GM21381 (cell line): Measurements from ENCODE around the gene CTSW.

ENCODE experiments used
- ATAC-seq: cut with Tn5 transposase; IDR thresholded peaks from one replicate; pipeline ENCODE4 v1.9.1; 2021; ENCODE audit warnings: mild to moderate bottlenecking, moderate library complexity; ENCODE audit not compliant: unreplicated experiment

The CTSW gene

GRCh38 chr11:65919573-65920371 lies 40.1 kb downstream of the CTSW start:
- peak; percentile 38 for ATAC-seq

DNA sequence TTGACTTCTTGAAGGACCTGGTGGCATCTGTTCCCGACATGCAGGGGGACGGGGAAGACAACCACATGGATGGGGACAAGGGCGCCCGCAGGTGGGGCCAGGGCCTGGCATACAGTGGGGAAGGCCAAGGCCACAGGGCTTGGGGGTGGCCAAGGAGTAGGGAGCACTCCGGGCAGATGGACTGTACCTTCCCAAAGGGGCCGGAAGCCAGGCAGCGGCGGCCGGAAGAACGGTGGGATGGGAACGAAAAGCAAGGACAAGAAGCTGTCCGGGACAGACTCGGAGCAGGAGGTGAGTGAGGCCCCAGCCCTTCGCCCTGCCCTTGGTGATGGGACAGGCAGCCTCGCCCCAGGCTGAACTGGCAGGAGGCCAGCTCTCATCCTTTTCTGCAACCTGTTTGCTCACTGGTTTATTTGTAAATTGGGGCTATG lies 40.8 kb downstream of the CTSW start:
- ATAC-seq: no peak

DNA sequence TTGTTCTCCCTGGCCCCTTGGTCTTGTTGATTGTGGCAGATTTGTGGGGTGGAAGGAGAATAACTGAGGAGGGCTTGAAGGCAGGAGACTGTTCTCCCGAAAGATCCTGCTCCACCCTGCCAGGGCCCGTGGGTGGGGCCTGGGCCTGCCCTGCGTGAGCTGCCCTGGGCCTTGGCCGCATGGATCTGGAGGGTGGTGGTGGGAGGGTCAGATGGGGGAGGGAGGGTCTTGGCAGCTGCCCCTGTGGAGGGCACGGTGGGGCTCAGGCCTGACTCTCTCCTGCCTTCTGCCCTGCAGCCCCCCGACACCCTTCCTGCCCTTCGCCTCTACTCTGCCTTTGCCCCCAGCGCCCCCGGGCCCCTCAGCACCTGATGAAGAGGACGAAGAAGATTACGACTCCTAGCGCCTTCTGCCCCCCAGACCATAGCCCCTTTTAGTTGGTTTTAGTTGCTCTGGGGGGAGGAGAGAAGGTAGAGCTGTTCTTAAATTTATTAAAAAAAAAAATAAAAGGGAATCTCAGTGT lies 41.5 kb downstream of the CTSW start:
- ATAC-seq: no peak

DNA sequence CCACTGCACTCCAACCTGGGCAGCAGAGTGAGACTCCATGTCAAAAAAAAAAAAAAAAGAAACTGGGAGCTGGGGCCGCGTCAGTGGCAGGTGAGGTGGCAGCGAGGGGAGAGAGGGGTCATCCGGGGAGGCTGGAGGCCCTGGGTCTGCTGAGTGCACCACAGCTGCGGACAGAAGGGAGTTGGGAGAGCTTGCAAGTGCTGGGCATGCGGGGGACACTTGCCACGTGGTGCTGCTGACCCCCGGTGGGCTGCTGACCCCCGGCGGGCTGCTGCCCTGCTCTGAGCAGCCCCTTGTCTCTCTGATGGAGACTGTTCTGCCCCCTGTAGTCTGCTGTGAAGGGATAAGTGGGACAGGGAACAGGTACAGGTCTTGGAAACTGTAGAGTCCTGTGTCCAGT lies 42.2 kb downstream of the CTSW start:
- no peak for ATAC-seq

GRCh38 chr11:65922565-65922964 lies 42.9 kb downstream of the CTSW start:
- no peak for ATAC-seq

DNA sequence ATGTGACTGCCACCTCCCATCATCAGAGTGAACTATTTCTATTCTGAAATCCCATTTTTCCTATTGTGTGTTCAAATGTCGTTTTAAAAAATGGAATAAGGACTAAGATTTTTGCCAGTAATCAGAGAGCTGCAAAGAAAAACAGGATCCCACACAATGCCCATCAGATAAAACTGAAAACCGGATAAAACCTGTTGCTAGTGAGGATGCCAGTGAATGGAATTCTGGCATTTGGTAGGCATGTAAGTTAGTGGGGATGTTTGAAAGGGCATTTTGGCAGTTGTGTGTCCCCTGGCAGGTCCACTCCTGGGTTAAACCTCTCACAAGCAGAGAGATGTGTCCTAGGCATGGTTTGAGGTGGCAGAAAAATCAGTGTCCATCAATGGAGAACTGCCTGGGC lies 45.8 kb downstream of the CTSW start:
- no peak for ATAC-seq

- ATAC-seq: peak; percentile 63
Observed at GRCh38 chr11:65927904-65928397, 48.3 kb downstream of the CTSW start.

GRCh38 chr11:65928667-65929066 lies 49.0 kb downstream of the CTSW start:
- no peak for ATAC-seq

- ATAC-seq: no peak
Observed at GRCh38 chr11:65931773-65932557, 52.3 kb downstream of the CTSW start.

DNA sequence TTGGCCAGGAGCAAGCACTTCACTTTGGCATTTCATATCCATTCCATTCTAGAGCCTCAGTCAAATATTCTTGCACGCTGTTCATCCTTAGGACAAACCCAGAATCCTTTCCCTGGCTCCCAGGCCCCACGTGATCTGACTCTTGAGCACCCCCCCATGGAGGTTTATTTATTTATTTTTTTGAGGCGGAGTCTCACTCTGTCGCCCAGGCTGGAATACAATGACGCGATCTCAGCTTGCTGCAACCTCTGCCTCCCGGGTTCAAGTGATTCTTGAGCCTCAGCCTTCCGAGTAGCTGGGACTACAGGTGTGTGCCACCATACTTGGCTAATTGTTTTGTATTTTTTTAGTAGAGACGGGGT lies 52.9 kb downstream of the CTSW start:
- no peak for ATAC-seq
